SK-N-SH treated with all-trans-retinoic acid at 6 μM for 48 hours (cell line): ENCODE results near the gene IKBKE.

Source experiments
- ATAC-seq: fragments of 200-7000 bp; cut with Tn5 transposase; 3 replicates; pipeline ENCODE4 v1.9.1; 2020; ENCODE audit warnings: mild to moderate bottlenecking, moderate library complexity
- ARNTL ChIP-seq: fragments of 450-650 bp; formaldehyde crosslinking; IDR thresholded peaks from 2 replicates; pipeline ENCODE4 v1.5.0; 2020; ENCODE audit warnings: low read depth, mild to moderate bottlenecking, moderate library complexity, borderline replicate concordance
- BACH2 ChIP-seq: fragments of 250-450 bp; sonication (Bioruptor Pico); IDR thresholded peaks from 2 replicates; pipeline ENCODE4 v1.9.0; 2021; ENCODE audit warnings: mild to moderate bottlenecking, borderline replicate concordance
- CREB5 ChIP-seq: fragments of 250-450 bp; sonication (Bioruptor Pico); IDR thresholded peaks from 2 replicates; pipeline ENCODE4 v1.5.1; 2020; ENCODE audit warnings: low read depth, mild to moderate bottlenecking, moderate library complexity
- CSDC2 ChIP-seq: fragments of 250-450 bp; sonication (Bioruptor Pico); IDR thresholded peaks from 2 replicates; pipeline ENCODE4 v1.5.0; 2020; ENCODE audit warnings: mild to moderate bottlenecking, moderate library complexity
- CSRNP3 ChIP-seq: fragments of 250-450 bp; sonication (Bioruptor Pico); IDR thresholded peaks from 2 replicates; pipeline ENCODE4 v1.5.1; 2021; ENCODE audit warnings: mild to moderate bottlenecking, moderate library complexity
- ESRRG ChIP-seq: fragments of 250-450 bp; sonication (Bioruptor Pico); IDR thresholded peaks from 2 replicates; pipeline ENCODE4 v1.6.1; 2021; ENCODE audit warnings: mild to moderate bottlenecking
- GLIS3 ChIP-seq: fragments of 250-450 bp; sonication (Bioruptor Pico); IDR thresholded peaks from 2 replicates; pipeline ENCODE4 v1.5.0; 2020; ENCODE audit warnings: mild to moderate bottlenecking, moderate library complexity
- ISL1 ChIP-seq: fragments of 250-450 bp; sonication (Bioruptor Pico); IDR thresholded peaks from 2 replicates; pipeline ENCODE4 v2.1.2; 2022; ENCODE audit warnings: mild to moderate bottlenecking, moderate library complexity
- OSR1 ChIP-seq: fragments of 250-450 bp; sonication (Bioruptor Pico); IDR thresholded peaks from 2 replicates; pipeline ENCODE4 v1.8.0; 2022; ENCODE audit warnings: moderate library complexity, mild to moderate bottlenecking, inconsistent platforms
- PATZ1 ChIP-seq: fragments of 250-450 bp; sonication (Bioruptor Pico); IDR thresholded peaks from 2 replicates; pipeline ENCODE4 v1.8.0; 2020; ENCODE audit warnings: mild to moderate bottlenecking, moderate library complexity, borderline replicate concordance
- POU6F1 ChIP-seq: fragments of 250-450 bp; sonication (Bioruptor Pico); IDR thresholded peaks from 2 replicates; pipeline ENCODE4 v1.8.0; 2021; ENCODE audit warnings: low read depth, mild to moderate bottlenecking, moderate library complexity, borderline replicate concordance
- PPARA ChIP-seq: fragments of 250-450 bp; sonication (Bioruptor Pico); IDR thresholded peaks from 2 replicates; pipeline ENCODE4 v1.5.0; 2020; ENCODE audit warnings: mild to moderate bottlenecking, borderline replicate concordance
- RARB ChIP-seq: fragments of 250-450 bp; sonication (Bioruptor Pico); IDR thresholded peaks from 2 replicates; pipeline ENCODE4 v1.8.0; 2021; ENCODE audit warnings: mild to moderate bottlenecking, moderate library complexity
- SNAI2 ChIP-seq: fragments of 250-450 bp; sonication (Bioruptor Pico); IDR thresholded peaks from 2 replicates; pipeline ENCODE4 v1.5.0; 2020; ENCODE audit warnings: mild to moderate bottlenecking, moderate library complexity
- TCF4 ChIP-seq: fragments of 250-450 bp; sonication (Bioruptor Pico); IDR thresholded peaks from 2 replicates; pipeline ENCODE4 v1.8.0; 2021; ENCODE audit warnings: mild to moderate bottlenecking, moderate library complexity, borderline replicate concordance
- TOX ChIP-seq: fragments of 250-450 bp; sonication (Bioruptor Pico); IDR thresholded peaks from 2 replicates; pipeline ENCODE4 v1.8.0; 2021; ENCODE audit warnings: mild to moderate bottlenecking, moderate library complexity, borderline replicate concordance
- ZC3H10 ChIP-seq: fragments of 250-450 bp; sonication (Bioruptor Pico); IDR thresholded peaks from 2 replicates; pipeline ENCODE4 v1.5.1; 2021; ENCODE audit warnings: mild to moderate bottlenecking, moderate library complexity
- ZFP3 ChIP-seq: fragments of 250-450 bp; sonication (Bioruptor Pico); IDR thresholded peaks from 2 replicates; pipeline ENCODE4 v1.5.0; 2020; ENCODE audit warnings: mild to moderate bottlenecking, moderate library complexity
- ZFP30 ChIP-seq: fragments of 450-650 bp; formaldehyde crosslinking; IDR thresholded peaks from 2 replicates; pipeline ENCODE4 v1.5.0; 2022; ENCODE audit warnings: mild to moderate bottlenecking, moderate library complexity
- ZNF565 ChIP-seq: fragments of 450-650 bp; formaldehyde crosslinking; conservative IDR thresholded peaks from 2 replicates; pipeline ENCODE4 v1.5.0; 2020; ENCODE audit warnings: low read depth, mild to moderate bottlenecking, moderate library complexity
- ZNF70 ChIP-seq: fragments of 450-650 bp; formaldehyde crosslinking; IDR thresholded peaks from 2 replicates; pipeline ENCODE4 v1.5.0; 2020; ENCODE audit warnings: mild to moderate bottlenecking, moderate library complexity
- ZNF8 ChIP-seq: fragments of 450-650 bp; formaldehyde crosslinking; IDR thresholded peaks from 2 replicates; pipeline ENCODE4 v1.5.0; 2020; ENCODE audit warnings: mild to moderate bottlenecking, moderate library complexity

IKBKE gene

GRCh38 chr1:206476591-206476990 is 6.3 kb downstream of the IKBKE start:
- no peak for ATAC-seq
- TF ChIP-seq ZC3H10 (CRISPR knock-in tag): no peak
- TF ChIP-seq PPARA (CRISPR knock-in tag): no peak
- TF ChIP-seq ZFP3 (CRISPR knock-in tag): no peak
- no peak for TF ChIP-seq CSDC2
- TF ChIP-seq ZNF8: no peak
- TF ChIP-seq CSRNP3 (CRISPR knock-in tag): no peak
- no peak for TF ChIP-seq RARB (CRISPR knock-in tag)
- no peak for TF ChIP-seq ZNF565 (CRISPR knock-in tag)
- TF ChIP-seq POU6F1: no peak
- no peak for TF ChIP-seq ZFP30 (CRISPR knock-in tag)
- no peak for TF ChIP-seq ARNTL
- TF ChIP-seq, all 23 proteins: peak for 0

GRCh38 chr1:206477110-206477509 is 6.8 kb downstream of the IKBKE start:
- TF ChIP-seq ZFP3 (CRISPR knock-in tag) (no peak), ZNF565 (CRISPR knock-in tag) (no peak), BACH2 (CRISPR knock-in tag) (no peak), CSDC2 (no peak), PPARA (CRISPR knock-in tag) (no peak), ARNTL (no peak), GLIS3 (CRISPR knock-in tag) (no peak), ZNF8 (no peak), ZNF70 (CRISPR knock-in tag) (no peak), RARB (CRISPR knock-in tag) (no peak), ZFP30 (CRISPR knock-in tag) (no peak), ISL1 (CRISPR knock-in tag) (no peak), SNAI2 (CRISPR knock-in tag) (no peak), TOX (CRISPR knock-in tag) (no peak)
- ATAC-seq: no peak

- no peak for TF ChIP-seq GLIS3 (CRISPR knock-in tag)
- TF ChIP-seq SNAI2 (CRISPR knock-in tag): no peak
- no peak for TF ChIP-seq CREB5 (CRISPR knock-in tag)
- TF ChIP-seq ZNF8: no peak
- TF ChIP-seq ARNTL: no peak
- no peak for TF ChIP-seq CSDC2
- TF ChIP-seq PPARA (CRISPR knock-in tag): no peak
- no peak for TF ChIP-seq TCF4 (CRISPR knock-in tag)
- no peak for TF ChIP-seq ZNF565 (CRISPR knock-in tag)
- no peak for TF ChIP-seq ESRRG (CRISPR knock-in tag)
- TF ChIP-seq ZC3H10 (CRISPR knock-in tag): no peak
- TF ChIP-seq CSRNP3 (CRISPR knock-in tag): no peak
- TF ChIP-seq ISL1 (CRISPR knock-in tag): no peak
- no peak for TF ChIP-seq TOX (CRISPR knock-in tag)
- no peak for ATAC-seq
Measured at GRCh38 chr1:206477581-206478380, 7.5 kb downstream of the IKBKE start.

GRCh38 chr1:206478746-206479145 is 8.5 kb downstream of the IKBKE start:
- ATAC-seq: no peak
- TF ChIP-seq PATZ1 (CRISPR knock-in tag) (no peak), ARNTL (no peak), ZNF565 (CRISPR knock-in tag) (no peak), OSR1 (no peak), ESRRG (CRISPR knock-in tag) (no peak)
